Measurements from ENCODE around the gene TVP23A.
"Not testable (repeated sequence)": the region's sequence is repeated elsewhere in the genome, so short reads cannot be mapped to it uniquely, and the experiment has no call there.

The TVP23A gene

GRCh38 chr16:10835281-10835931, 16.8 kb upstream of the TVP23A start:
- no peak for DNase-seq (ENCODE audit: low spot score)

- DNase-seq (ENCODE audit: low spot score) = no peak
Observed at GRCh38 chr16:10834766-10835165, 16.2 kb upstream of the TVP23A start.

- DNase-seq (ENCODE audit: low spot score) = no peak
Observed at GRCh38 chr16:10834130-10834529, 15.5 kb upstream of the TVP23A start.

GRCh38 chr16:10833271-10833670, 14.7 kb upstream of the TVP23A start:
- no peak for DNase-seq (ENCODE audit: low spot score)

GRCh38 chr16:10831894-10832886, 13.6 kb upstream of the TVP23A start:
- no peak for DNase-seq (ENCODE audit: low spot score)

GRCh38 chr16:10830240-10830639, 11.6 kb upstream of the TVP23A start:
- not testable (repeated sequence) for DNase-seq (ENCODE audit: low spot score)

DNA sequence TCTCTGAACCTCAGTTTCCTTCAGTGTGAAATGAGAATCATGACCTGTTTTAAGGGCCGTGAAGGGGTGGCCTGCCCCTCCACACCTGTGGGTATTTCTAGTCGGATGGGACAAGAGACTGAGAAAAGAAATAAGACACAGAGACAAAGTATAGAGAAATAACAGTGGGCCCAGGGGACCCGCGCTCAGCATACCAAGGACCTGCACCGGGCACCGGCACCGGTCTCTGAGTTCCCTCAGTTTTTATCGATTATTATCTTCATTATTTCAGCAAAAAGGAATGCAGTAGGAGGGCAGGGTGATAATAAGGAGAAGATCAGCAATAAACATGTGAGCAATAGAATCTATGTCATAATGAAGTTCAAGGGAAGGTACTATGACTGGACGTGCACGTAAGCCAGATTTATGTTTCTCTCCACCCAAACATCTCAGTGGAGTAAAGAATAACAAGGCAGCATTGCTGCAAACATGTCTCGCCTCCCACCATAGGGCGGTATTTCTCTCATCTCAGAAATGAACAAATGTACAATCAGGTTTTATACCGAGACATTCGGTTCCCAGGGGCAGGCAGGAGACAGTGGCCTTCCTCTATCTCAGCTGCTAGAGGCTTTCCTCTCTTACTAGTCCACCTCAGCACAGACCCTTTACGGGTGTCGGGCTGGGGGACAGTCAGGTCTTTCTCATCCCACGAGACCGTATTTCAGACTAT, 10.9 kb upstream of the TVP23A start:
- DNase-seq (ENCODE audit: low spot score) = not testable (repeated sequence)

GRCh38 chr16:10828851-10829366, 10.3 kb upstream of the TVP23A start:
- no peak for DNase-seq (ENCODE audit: low spot score)

DNA sequence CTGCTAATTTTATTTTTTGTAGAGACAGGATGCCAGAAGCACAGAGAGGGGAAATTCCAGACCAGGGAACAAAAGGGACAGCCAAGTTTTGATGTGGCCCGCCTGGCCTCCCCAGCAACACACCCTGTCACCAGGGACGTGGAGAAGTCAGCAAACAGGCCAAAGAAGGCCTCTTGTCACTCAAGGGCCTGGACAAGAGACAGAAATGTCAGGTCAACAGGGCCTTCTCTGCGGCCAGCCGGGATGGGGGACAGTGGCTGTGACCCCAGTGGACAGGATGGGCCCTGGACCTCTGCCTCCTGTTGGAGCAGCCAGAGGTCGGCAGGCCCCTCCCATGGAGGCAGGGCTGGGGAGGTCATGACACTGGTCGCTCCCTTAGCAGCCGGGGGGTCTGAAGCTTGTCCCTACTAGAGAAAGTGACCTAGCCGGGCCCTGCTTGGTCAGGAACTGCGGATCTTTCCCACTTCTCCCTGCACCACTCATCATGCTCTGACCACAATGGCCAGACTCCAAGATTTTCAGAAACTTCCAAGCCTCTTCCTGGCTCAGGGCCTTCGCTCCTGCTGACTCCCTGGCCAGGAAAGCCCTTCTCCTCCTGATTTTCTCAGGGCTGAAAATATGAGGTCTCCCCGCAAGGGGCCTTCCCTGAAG, 9.2 kb upstream of the TVP23A start:
- no peak for DNase-seq (ENCODE audit: low spot score)

DNA sequence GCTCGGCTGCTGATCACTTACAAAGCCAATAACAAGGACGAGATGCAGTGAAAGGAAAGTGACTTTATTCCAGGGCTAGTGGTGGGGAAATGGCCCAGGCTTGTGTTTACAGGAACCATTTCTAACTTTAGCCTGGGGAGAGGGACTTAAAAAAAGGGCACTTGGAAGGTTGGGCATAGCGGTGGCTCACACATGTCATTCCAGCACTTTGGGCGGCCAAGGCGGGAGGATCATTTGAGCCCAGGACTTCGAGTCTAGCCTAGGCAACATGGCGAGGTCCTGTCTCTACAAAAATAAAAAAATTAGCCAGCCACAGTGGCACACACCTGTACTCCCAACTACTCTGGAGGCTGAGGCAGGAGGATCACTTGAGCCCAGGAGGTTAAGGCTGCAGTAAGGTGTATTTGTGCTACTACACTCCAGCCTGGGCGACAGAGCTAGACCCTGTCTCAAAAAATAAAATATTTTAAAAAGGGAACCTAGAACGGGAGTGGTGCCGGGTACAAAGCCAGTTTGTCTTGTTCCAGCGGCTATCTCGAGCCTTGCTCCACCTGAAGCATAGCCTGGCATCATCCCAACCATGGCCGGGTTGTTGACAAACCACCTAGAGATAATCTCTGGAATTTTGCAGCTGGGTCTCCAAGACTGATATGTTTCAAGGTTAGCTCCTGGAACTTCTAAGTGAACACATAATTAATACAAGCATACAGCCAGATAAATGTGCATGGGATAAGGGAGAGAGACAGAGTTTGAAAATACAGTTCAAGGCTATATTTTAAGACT, 5.7 kb upstream of the TVP23A start:
- no peak for DNase-seq (ENCODE audit: low spot score)

DNA sequence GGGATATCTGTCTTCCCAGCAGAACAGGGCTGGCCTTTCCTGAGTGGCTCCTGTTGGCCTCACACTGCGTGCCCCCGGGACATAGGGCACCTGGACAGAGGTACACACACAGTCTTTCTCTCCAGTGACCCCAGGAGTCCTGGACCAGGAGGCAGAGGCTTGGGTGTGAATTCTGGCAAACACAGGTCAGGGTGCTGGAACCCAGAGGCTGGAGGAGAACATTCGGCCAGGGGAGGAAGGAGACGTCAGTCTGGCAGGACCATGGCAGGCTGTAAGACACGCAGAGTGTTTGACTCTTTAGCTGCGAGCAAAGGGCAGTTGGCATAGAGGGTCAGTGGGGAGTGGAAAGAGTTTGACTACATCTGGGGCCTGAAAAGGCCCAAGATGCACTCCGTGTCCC, 4.1 kb upstream of the TVP23A start:
- DNase-seq (ENCODE audit: low spot score) = no peak

GRCh38 chr16:10820546-10820945, 2.0 kb upstream of the TVP23A start:
- DNase-seq (ENCODE audit: low spot score) = no peak

- no peak for DNase-seq (ENCODE audit: low spot score)
Observed at GRCh38 chr16:10817514-10817913, 1.1 kb downstream of the TVP23A start.

DNA sequence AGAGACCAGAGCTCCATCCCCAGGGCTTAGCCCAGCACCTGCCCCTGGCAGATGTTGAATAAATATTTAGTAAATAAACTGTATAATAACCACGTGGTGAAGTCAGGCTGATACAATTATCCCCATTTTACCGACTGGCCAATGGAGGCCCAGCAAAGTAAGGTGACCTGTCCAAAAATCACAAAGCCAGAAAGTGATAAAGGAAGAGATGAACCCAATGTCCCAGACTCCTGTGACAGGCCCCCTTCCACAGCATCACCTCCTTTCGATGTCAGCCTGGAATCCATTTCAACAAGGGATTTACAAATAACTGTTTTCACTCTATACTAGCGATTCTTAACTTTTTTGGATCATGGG, 5.5 kb downstream of the TVP23A start:
- DNase-seq (ENCODE audit: low spot score) = no peak

GRCh38 chr16:10812312-10813098, 6.1 kb downstream of the TVP23A start:
- DNase-seq (ENCODE audit: low spot score) = no peak

DNA sequence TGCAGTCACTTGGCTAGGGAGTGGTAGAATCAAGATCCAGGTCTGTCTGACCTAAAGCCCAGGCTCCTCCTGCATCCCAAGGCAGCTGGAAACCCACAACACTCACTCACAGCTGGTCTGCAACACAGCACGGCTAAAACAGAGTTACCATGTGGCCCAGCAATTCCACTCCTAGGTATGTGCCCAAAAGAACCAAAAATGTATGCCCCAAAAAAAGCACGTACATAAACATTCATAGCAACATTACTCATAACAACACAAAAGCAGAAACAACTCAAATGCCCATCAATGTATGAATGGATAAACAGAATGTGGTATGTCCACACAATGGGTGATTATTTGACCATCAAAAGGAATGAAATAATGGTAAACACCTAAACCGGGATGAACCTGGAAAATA, 8.9 kb downstream of the TVP23A start:
- no peak for DNase-seq (ENCODE audit: low spot score)

DNA sequence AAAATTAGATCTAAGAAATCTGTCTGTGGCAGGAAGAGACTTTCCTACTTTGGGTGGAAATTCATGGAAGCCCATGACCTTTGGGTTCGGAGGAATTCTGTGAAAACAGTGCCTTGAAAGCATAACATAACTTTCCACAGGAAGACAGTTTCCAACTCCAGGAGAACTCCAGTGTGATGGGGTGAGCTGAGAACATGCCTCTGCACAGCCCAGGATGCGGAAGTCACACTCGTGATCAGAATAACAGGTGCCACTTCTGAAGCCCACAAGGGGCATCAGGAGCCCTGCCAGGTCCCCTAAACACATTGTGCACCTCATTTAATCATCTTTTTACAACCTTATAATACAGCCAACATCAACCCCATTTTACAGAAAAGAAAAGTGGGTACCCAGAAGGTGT, 9.7 kb downstream of the TVP23A start:
- DNase-seq (ENCODE audit: low spot score) = no peak

- DNase-seq (ENCODE audit: low spot score) = no peak
Observed at GRCh38 chr16:10808218-10808617, 10.4 kb downstream of the TVP23A start.

GRCh38 chr16:10806698-10807097, 11.9 kb downstream of the TVP23A start:
- no peak for DNase-seq (ENCODE audit: low spot score)

DNA sequence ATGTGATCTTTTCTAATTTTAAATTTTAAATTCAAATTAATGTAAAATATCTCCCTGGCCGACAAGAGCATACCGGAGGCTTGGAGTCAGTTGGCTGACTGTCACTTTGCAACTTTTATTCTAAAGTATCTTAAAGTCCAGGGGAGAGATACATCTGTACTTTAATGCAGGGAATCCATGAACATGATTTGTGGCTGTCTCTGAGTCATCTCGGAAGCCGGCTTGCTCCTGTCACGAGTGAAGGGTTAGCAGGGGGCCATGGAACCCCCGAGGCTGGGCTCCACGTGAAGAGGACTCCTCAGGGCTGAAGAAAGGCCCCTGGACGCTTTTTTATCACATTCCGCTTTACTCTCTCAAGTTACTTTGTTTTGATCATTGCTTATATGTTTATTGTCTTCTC, 13.3 kb downstream of the TVP23A start:
- DNase-seq (ENCODE audit: low spot score) = no peak
